KG1 (cell line): ENCODE data around the gene PDIA4.
"Not testable (repeated sequence)": the region's sequence is repeated elsewhere in the genome, so short reads cannot be mapped to it uniquely, and the experiment has no call there.

ENCODE experiments used
- DNase-seq: peaks from one replicate; lab custom pipeline; 2025; lab: John Stamatoyannopoulos, UW

The PDIA4 gene

DNA sequence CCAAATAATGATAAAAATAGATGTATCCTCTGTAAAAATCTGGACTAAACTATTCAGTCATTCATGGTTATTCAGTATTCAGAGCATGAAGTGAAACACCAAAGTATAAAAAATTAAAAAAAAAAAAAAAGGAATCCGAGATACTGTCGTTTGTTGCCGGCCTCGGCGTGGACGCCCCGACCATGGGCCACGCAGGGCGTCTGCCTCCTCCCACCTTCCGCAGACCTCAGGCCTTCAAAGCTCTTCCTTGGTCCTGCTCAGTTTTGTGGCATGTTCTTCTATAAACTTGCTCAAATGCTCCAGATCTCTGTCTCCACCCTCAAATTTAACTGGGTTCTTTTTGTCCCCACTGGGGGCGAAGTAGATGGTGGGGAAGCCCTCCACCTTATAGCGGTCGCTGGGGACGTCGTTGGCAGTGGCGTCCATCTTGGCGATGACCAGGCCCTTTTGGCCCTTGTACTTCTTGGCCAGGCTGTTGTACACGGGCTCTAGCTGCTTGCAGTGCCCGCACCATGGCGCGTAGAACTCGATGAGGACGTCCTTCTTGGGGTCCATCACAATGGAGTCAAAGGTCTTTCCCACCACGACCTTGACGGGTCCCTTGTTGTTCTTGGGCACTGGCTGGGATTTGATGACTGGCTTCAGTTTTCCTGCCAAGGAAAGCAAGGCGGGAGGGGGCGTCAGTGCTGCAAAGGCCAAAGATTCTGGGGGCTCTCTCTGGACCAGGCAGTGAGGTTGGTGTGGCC lies 24.6 kb downstream of the PDIA4 start:
- DNase-seq = no peak

DNA sequence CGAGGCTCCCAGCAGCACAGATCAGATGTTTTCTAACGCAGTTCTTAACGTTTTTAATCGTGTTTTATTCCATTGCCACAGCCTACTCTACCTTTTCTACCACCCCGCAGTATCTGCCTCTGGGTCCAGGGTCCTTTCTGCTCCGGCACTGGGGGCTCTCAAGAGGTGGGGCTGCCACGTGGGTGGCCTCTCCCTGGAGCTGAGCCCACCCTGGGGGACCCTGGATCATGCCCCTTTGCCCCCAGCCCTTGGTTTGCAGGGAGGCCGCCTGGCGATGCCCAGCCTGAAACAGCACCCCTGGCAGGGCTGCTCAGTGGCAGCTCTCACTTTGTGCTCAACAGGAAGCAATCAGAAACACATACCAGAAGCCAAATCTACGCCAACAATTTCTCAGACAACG lies 25.3 kb downstream of the PDIA4 start:
- DNase-seq = no peak

DNA sequence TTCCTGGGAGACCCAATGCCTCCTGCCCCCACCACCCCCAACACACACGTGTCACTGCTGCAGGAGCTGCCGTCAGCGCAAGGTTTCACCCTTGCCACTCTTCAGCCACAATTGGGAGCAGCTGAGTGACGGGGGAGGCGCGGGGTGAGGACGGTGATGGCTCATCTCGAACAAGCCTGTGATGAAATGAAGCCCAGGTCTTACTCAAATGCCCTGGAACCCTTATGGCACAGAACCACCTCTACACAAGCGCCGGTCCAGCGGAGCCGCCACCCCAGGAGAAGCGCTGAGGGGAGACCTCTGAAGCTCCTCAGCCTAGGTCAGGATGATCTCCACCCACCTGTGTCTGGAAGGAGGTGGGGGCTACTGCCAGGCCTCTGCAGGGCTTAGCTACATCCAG lies 25.7 kb downstream of the PDIA4 start:
- no peak for DNase-seq

DNA sequence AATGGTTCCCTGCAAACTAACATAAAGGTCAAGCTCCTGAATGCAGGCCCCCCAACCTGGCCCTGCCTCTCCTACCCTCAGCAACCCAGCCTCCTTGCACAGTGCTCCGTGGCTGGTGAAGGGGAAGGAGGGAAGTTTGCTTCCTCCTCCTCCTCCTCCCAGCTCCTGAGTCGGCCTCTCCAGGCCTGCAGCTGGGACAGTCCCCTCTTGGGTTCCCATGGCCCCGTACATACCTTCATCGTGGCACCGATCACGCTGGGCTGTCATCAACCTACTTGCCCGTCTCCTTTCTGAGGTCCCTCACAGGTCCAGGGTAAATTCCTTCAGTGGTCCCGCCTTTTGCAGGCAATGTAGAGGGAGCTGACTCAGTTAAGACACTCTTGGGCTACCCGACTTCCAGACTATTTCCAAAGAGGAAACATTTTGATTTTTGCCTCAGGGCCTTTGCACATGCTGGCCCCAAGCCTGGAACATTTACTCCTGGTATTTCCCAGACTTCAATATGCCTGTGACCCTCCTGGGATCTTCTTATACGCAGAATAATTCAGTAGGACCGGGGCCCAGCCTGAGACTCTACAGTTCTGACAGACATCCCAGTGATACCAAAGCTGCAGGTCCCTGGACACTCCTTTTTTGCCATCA lies 26.8 kb downstream of the PDIA4 start:
- DNase-seq = no peak

- no peak for DNase-seq
Measured at GRCh38 chr7:149000961-149001360, 27.3 kb downstream of the PDIA4 start.

- no peak for DNase-seq
Measured at GRCh38 chr7:148999192-148999591, 29.1 kb downstream of the PDIA4 start.

GRCh38 chr7:148997497-148997896 lies 30.8 kb downstream of the PDIA4 start:
- DNase-seq = no peak

DNA sequence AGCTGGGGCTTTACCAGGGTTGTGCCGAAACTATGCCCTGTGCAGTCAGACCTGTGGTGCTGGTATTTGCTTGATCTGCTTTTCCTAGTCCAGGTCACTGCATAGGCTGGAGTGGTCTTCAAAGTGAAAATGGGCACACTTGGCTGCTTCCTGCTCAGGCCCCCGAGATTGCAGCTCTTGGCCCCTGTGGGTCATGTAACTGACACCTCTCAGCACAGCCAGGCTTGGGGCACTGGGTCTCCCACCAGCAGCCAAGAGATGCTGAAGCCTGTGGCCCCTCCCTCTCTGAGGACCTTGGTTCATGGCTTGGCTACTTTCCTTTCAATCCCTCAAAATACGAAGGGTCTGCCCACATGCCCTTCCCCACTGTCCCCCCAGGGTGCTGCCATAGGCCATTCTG lies 33.7 kb downstream of the PDIA4 start:
- no peak for DNase-seq

DNA sequence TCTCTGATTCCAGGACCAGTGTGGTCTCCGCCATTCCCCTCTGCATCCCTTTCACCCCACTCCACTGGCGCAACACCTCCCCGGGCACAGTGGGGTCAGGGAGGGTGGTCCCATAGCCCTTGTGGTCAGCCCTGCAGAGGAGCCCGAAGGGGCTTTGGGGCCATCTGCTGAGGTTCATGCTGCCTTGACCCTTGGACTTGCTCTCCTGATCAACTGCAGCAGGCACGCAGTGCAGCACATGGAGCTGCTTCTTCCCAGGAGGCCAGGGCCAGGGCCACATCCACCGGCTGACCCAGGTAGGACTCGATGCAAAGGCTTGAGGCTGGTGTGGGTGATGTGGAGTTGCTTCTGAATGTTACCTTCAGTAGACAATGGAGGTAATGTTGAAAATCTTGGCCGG lies 35.1 kb downstream of the PDIA4 start:
- no peak for DNase-seq

DNA sequence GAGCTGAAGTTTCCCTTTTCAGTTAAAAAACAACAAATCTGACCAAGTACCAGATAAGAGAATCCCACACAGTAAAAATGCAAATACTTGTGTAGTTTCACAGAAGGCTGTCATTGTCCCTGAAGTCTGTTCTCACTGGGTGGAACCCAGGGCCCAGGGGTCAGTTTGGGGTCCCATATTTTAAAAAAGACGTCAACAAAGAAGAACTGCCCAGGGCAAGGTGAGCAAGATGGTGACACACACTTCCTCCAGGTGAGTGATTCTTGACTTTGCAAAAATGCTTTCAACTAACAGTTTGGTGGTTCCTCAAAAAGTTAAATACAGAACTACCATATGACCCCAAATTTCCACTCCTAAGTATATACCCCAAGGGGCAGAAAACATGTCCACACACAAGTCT lies 36.8 kb downstream of the PDIA4 start:
- DNase-seq = no peak

DNA sequence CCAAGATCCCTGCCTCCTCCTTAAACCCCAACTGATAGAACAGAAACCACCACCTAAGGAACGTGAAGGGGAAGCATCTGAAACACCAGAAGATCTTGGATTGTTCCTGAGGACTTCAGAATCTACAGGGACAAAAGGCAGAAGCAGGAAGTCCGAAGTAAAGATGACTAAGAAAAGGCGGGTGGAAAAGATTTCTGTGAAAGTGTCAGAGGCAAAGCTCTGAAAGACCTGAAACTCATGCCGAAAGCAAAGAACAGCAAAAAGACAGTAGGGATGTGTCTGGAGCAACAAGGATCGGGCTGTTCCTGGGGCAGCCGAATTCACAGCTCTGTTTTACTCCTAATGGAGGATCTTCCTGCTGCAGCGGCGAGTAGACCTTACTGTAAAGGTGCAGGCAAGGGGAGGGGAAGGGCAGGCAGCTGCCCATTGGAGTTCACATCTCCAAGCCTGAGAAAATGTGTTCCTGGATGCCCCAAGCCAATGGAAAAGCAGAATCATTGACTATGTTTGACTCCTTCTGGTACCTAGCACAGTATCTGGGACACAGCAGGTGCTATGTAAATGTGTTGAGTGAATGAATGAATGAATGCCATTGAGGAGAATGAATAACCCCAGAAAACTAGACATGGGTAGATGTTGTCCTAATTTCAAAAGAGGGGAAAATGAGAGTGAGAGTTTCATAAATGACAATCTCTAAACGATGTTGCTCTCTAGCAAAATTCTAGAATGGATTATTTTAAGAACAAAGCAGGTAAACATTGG lies 40.4 kb downstream of the PDIA4 start:
- no peak for DNase-seq

DNA sequence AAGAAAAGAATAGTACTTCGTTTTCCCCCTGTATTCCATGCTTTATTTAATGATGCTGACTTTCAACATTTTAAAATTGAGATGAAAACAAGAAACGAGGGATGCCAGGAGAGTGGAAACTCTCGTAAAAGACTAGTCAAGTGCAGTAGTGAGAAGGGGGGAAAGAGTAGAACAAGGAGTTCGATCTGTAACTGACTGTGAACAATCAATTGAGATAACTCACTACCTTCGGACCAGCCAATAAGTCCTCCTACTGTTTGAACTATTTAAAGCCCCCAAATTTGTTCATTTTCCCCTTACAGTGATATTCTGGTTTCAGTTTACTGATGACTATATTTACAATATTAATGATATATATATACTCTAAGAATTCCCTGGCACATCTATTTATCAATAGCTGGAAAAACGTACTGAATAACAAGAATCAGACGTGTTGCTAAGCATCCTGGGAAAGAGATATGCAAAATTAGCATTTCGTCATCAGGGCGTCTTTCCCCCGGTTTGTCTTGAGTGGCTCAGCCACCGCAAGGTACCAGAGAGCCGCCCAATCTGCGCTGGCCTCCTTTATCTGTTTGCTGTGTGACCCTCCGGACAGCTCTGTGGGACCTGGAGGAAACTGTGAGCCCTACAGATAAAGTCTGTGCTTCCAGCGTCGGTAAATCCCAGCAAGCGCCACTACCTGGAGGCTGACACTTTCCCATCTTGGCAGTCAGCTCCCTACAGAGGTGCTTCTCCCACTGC lies 41.1 kb downstream of the PDIA4 start:
- DNase-seq = peak; percentile 23

DNA sequence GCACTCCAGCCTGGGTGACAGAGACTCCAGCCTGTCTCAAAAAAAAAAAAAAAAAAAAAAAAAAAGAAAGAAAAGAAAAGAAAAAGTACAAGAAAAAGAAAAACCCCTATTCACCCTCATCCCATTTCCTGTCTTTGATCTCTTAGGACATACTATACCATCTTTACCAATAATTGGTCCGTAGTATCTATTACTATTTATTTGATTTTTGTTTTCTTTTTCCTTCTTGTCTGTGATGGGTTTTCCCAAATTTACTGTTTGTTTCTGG lies 41.6 kb downstream of the PDIA4 start:
- DNase-seq = no peak

GRCh38 chr7:148983200-148984146 lies 44.8 kb downstream of the PDIA4 start:
- DNase-seq = peak; percentile 58

- DNase-seq = no peak
Measured at GRCh38 chr7:148982654-148983199, 45.6 kb downstream of the PDIA4 start.

DNA sequence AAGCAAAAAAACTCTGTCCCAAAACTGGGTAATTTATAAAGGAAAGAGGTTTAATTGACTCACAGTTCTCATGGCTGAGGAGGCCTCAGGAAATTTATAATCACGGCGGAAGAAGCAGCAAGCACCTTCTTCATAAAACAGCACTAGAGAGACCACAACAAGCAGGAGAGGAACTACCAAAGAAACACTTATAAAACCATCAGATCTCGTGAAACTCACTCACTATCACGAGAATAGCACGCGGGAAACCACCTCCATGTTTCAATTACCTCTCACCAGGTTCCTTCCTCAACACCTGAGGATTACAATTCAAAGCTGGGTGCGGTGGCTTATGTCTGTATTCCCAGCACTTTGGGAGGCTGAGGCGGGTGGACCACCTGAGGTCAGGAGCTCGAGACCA lies 48.5 kb downstream of the PDIA4 start:
- DNase-seq = no peak

DNA sequence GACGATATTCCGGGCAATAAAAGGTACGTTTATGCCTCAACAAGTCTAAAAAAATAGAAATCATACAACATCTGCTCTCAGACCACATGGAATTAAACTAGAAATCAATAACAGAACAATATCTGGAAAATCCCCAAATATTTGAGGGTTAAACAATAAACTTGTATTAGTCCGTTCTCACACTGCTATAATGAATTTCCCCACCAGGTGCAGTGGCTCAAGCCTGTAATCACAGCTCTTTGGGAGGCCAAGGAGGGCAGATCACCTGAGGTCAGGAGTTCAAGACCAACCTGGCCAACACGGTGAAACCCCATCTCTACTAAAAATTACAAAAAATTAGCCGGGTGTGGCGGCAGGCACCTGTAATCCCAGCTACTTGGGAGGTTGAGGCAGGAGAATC lies 49.2 kb downstream of the PDIA4 start:
- DNase-seq = not testable (repeated sequence)

DNA sequence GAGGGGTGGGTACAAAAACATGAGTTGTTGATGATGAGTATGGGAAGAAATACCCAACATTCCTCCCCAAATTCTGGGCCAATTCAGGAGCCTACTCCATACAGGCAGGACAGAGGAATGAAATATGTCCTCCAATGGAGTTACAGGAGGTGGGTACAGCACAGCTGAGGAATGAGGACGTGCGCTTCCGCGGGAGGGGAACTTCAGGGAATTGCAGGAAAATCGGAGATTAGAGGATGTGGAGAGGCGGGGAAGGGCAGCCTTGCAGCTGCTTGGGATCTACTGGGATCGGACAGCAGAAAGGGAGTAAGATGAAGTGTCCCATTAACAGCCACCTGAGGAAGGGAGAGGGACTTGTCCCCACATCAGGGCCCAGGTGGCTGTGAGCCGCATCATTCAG lies 50.2 kb downstream of the PDIA4 start:
- no peak for DNase-seq

- DNase-seq = no peak
Measured at GRCh38 chr7:148975896-148976295, 52.4 kb downstream of the PDIA4 start.

GRCh38 chr7:148973256-148973655 lies 55.0 kb downstream of the PDIA4 start:
- no peak for DNase-seq

GRCh38 chr7:148972375-148972774 lies 55.9 kb downstream of the PDIA4 start:
- no peak for DNase-seq
